Stimulated activated CD8-positive, alpha-beta memory T cell treated with anti-CD3 and anti-CD28 coated beads, Interleukin-12 subunit alpha, Interleukin-12 subunit beta, amount 100 ng/mL, for 24 hours (primary cell): ENCODE data around the gene LRBA.

Source experiments
- DNase-seq: peaks from one replicate; pipeline ENCODE4 v3.0.0-alpha.2; 2020; ENCODE audit errors: extremely low read depth

Gene LRBA

GRCh38 chr4:150590631-150591030 lies 424.5 kb downstream of the LRBA start:
- DNase-seq, result no peak

GRCh38 chr4:150589157-150589556 lies 425.9 kb downstream of the LRBA start:
- DNase-seq, result no peak

GRCh38 chr4:150588316-150588715 lies 426.8 kb downstream of the LRBA start:
- no peak for DNase-seq

- no peak for DNase-seq
Measured at GRCh38 chr4:150586162-150586810, 428.8 kb downstream of the LRBA start.

- no peak for DNase-seq
Measured at GRCh38 chr4:150585611-150586010, 429.5 kb downstream of the LRBA start.

- no peak for DNase-seq
Measured at GRCh38 chr4:150584111-150584915, 430.8 kb downstream of the LRBA start.

GRCh38 chr4:150583287-150584110 lies 431.6 kb downstream of the LRBA start:
- no peak for DNase-seq

GRCh38 chr4:150582873-150583286 lies 432.2 kb downstream of the LRBA start:
- no peak for DNase-seq

GRCh38 chr4:150582146-150582872 lies 432.8 kb downstream of the LRBA start, which contains the start of gene MAB21L2:
Gene MAB21L2 (plus strand): TSS chr4:150582151. CDS start chr4:150583030, 879 bp downstream.
- no peak for DNase-seq

- DNase-seq, result no peak
Measured at GRCh38 chr4:150581641-150582051, 433.4 kb downstream of the LRBA start.

GRCh38 chr4:150581056-150581605 lies 434.0 kb downstream of the LRBA start:
- no peak for DNase-seq

GRCh38 chr4:150580306-150580705 lies 434.8 kb downstream of the LRBA start:
- no peak for DNase-seq

- no peak for DNase-seq
Measured at GRCh38 chr4:150579551-150580234, 435.4 kb downstream of the LRBA start.

GRCh38 chr4:150578745-150579501 lies 436.2 kb downstream of the LRBA start:
- DNase-seq, result no peak

- no peak for DNase-seq
Measured at GRCh38 chr4:150577796-150578195, 437.3 kb downstream of the LRBA start.

- no peak for DNase-seq
Measured at GRCh38 chr4:150574678-150575077, 440.4 kb downstream of the LRBA start.

- DNase-seq, result no peak
Measured at GRCh38 chr4:150573534-150573933, 441.6 kb downstream of the LRBA start.

- no peak for DNase-seq
Measured at GRCh38 chr4:150572704-150573504, 442.2 kb downstream of the LRBA start.

GRCh38 chr4:150570862-150571261 lies 444.2 kb downstream of the LRBA start:
- no peak for DNase-seq
